Mesendoderm (in vitro differentiated cells): ENCODE data around the gene RREB1.
A peak's percentile ranks its signal among the peaks of the same experiment; 100 is the strongest.

ENCODE experiments used
- DNase-seq: peaks from one replicate; pipeline ENCODE4 v3.0.0; 2013
- H2AK5ac ChIP-seq: 2 replicates; pipeline ENCODE4 v1.6.1; 2013; ENCODE audit warnings: low read length, inconsistent platforms
- H2BK120ac ChIP-seq: 2 replicates; pipeline ENCODE4 v1.6.1; 2013; ENCODE audit warnings: low read depth, mild to moderate bottlenecking, low read length, moderate library complexity, mixed read lengths
- H2BK15ac ChIP-seq: replicated peaks from 2 replicates; pipeline ENCODE4 v1.6.1; 2013; ENCODE audit warnings: low read depth, mild to moderate bottlenecking, moderate library complexity
- H2BK5ac ChIP-seq: 2 replicates; pipeline ENCODE4 v1.6.1; 2013; ENCODE audit warnings: low read length, inconsistent platforms
- H3K18ac ChIP-seq: 2 replicates; pipeline ENCODE4 v1.6.1; 2013; ENCODE audit warnings: mild to moderate bottlenecking, low read length, mixed read lengths
- H3K23ac ChIP-seq: one replicate; pipeline ENCODE4 v1.6.1; 2013; ENCODE audit warnings: low read length
- H3K27ac ChIP-seq: 2 replicates; pipeline ENCODE4 v1.5.1; 2013; ENCODE audit warnings: low read depth, mild to moderate bottlenecking, inconsistent platforms, low read length, moderate library complexity
- H3K27me3 ChIP-seq: 2 replicates; pipeline ENCODE4 v1.6.1; 2013; ENCODE audit warnings: low read length, control low read depth, mild to moderate bottlenecking, inconsistent platforms; ENCODE audit not compliant: insufficient read depth, poor library complexity
- H3K36me3 ChIP-seq: 2 replicates; pipeline ENCODE4 v1.6.1; 2013; ENCODE audit warnings: low read length, inconsistent platforms; ENCODE audit not compliant: control insufficient read depth, insufficient read depth
- H3K4ac ChIP-seq: one replicate; pipeline ENCODE4 v1.6.1; 2013; ENCODE audit warnings: low read depth, mild to moderate bottlenecking, low read length, moderate library complexity
- H3K4me1 ChIP-seq: 2 replicates; pipeline ENCODE4 v1.6.1; 2013; ENCODE audit warnings: low read depth, low read length, inconsistent platforms; ENCODE audit not compliant: control insufficient read depth
- H3K4me2 ChIP-seq: 2 replicates; pipeline ENCODE4 v1.6.1; 2013; ENCODE audit warnings: low read length
- H3K4me3 ChIP-seq: 2 replicates; pipeline ENCODE4 v1.5.1; 2013; ENCODE audit warnings: mild to moderate bottlenecking, low read length
- H3K56ac ChIP-seq: one replicate; pipeline ENCODE4 v1.6.1; 2013; ENCODE audit warnings: low read length
- H3K79me1 ChIP-seq: 2 replicates; pipeline ENCODE4 v1.6.1; 2013; ENCODE audit warnings: low read length, inconsistent platforms
- H3K79me2 ChIP-seq: 2 replicates; pipeline ENCODE4 v1.6.1; 2013; ENCODE audit warnings: mild to moderate bottlenecking, low read length; ENCODE audit not compliant: control insufficient read depth, insufficient read depth
- H3K9ac ChIP-seq: 2 replicates; pipeline ENCODE4 v1.6.1; 2013; ENCODE audit warnings: low read length, inconsistent platforms
- H4K5ac ChIP-seq: one replicate; pipeline ENCODE4 v1.6.1; 2013; ENCODE audit warnings: low read length
- H4K8ac ChIP-seq: one replicate; pipeline ENCODE4 v1.6.1; 2013; ENCODE audit warnings: low read depth, mild to moderate bottlenecking, control low read depth, low read length, moderate library complexity
- WGBS: extraction: QIAGEN DNeasy Blood & Tissue Kit; methylation state at CpG from one replicate; pipeline ENCODE4 v1.1.7; 2013; ENCODE audit warnings: low lambda C conversion rate, missing lambda C conversion rate; ENCODE audit not compliant: insufficient coverage; ENCODE audit errors: extremely low coverage; 5-methylcytosine and 5-hydroxymethylcytosine counted together

RREB1 gene

GRCh38 chr6:7171733-7172132, 64.0 kb downstream of the RREB1 start:
- Histone ChIP-seq H2BK120ac (no peak overlapping the region), H3K4me2 (no peak overlapping the region), H3K23ac (no peak overlapping the region), H3K27ac (no peak overlapping the region), H3K56ac (peak overlapping the region; percentile 37), H2BK5ac (no peak overlapping the region), H3K4ac (no peak overlapping the region), H2BK15ac (no peak overlapping the region), H3K36me3 (no peaks in the 10 kb centered on the region), H4K8ac (no peak overlapping the region), H3K9ac (no peak overlapping the region), H3K18ac (peak overlapping the region; percentile 25), H2AK5ac (peak overlapping the region; percentile 54), H3K27me3 (no peaks in the 10 kb centered on the region), H3K4me3 (no peak overlapping the region), H3K79me1 (peaks cover 38% of the 10 kb centered on the region), H3K79me2 (peaks cover 48% of the 10 kb centered on the region), H3K4me1 (peaks cover 30% of the 10 kb centered on the region), H4K5ac (no peak overlapping the region)
- WGBS, result no CpG with 5 or more reads among the region's 5 CpGs
- DNase-seq, result no peak

GRCh38 chr6:7172649-7173048, 64.9 kb downstream of the RREB1 start:
- WGBS, result no CpG with 5 or more reads among the region's 7 CpGs

GRCh38 chr6:7173843-7174503, 66.2 kb downstream of the RREB1 start:
- Histone ChIP-seq H4K5ac (no peak overlapping the region), H3K9ac (peak overlapping the region; percentile 41), H2BK5ac (peak overlapping the region; percentile 75), H4K8ac (no peak overlapping the region), H3K27me3 (no peaks in the 10 kb centered on the region), H3K36me3 (no peaks in the 10 kb centered on the region), H3K4ac (no peak overlapping the region), H2AK5ac (no peak overlapping the region), H3K4me1 (peaks cover 26% of the 10 kb centered on the region), H3K27ac (peak overlapping the region; percentile 84), H3K79me2 (peaks cover 38% of the 10 kb centered on the region), H2BK15ac (no peak overlapping the region), H2BK120ac (no peak overlapping the region), H3K56ac (peak overlapping the region; percentile 67), H3K4me2 (peak overlapping the region; percentile 43), H3K4me3 (no peak overlapping the region), H3K79me1 (peaks cover 31% of the 10 kb centered on the region), H3K18ac (peak overlapping the region; percentile 88), H3K23ac (no peak overlapping the region)
- no CpG with 5 or more reads among the region's 9 CpGs for WGBS
- DNase-seq, result peak; percentile 97

More at GRCh38 chr6:7172649-7173048, 64.9 kb downstream of the RREB1 start:
- Histone ChIP-seq H3K4me3 (no peak overlapping the region), H3K18ac (peak overlapping the region; percentile 88), H3K36me3 (no peaks in the 10 kb centered on the region), H3K79me2 (peaks cover 42% of the 10 kb centered on the region), H3K79me1 (peaks cover 33% of the 10 kb centered on the region), H3K23ac (no peak overlapping the region), H3K9ac (no peak overlapping the region), H3K4me2 (no peak overlapping the region), H3K4ac (no peak overlapping the region), H3K27ac (no peak overlapping the region), H2BK120ac (no peak overlapping the region), H4K5ac (no peak overlapping the region), H3K4me1 (peaks cover 29% of the 10 kb centered on the region), H2BK5ac (peak overlapping the region; percentile 39), H2BK15ac (no peak overlapping the region), H3K27me3 (no peaks in the 10 kb centered on the region), H4K8ac (no peak overlapping the region), H3K56ac (peak overlapping the region; percentile 1), H2AK5ac (no peak overlapping the region)
- DNase-seq, result no peak

GRCh38 chr6:7175462-7175861, 67.7 kb downstream of the RREB1 start:
- no peak overlapping the region for H4K8ac ChIP-seq
- H3K36me3 ChIP-seq, result no peaks in the 10 kb centered on the region
- H3K27me3 ChIP-seq, result no peaks in the 10 kb centered on the region
- peak overlapping the region; percentile 85 for H3K4ac ChIP-seq
- no peak overlapping the region for H2BK5ac ChIP-seq
- H3K4me1 ChIP-seq, result peaks cover 17% of the 10 kb centered on the region
- H3K4me3 ChIP-seq, result no peak overlapping the region
- no peak overlapping the region for H3K4me2 ChIP-seq
- H2BK120ac ChIP-seq, result no peak overlapping the region
- no peak overlapping the region for H3K27ac ChIP-seq
- H4K5ac ChIP-seq, result no peak overlapping the region
- peak overlapping the region; percentile 83 for H3K23ac ChIP-seq
- H3K79me1 ChIP-seq, result peaks cover 28% of the 10 kb centered on the region
- no CpG with 5 or more reads among the region's 5 CpGs for WGBS
- H3K18ac ChIP-seq, result peak overlapping the region; percentile 61
- H2BK15ac ChIP-seq, result no peak overlapping the region
- no peak overlapping the region for H2AK5ac ChIP-seq
- H3K9ac ChIP-seq, result no peak overlapping the region
- H3K79me2 ChIP-seq, result peaks cover 30% of the 10 kb centered on the region
- no peak for DNase-seq
- H3K56ac ChIP-seq, result peak overlapping the region; percentile 35

- no peak overlapping the region for H3K18ac ChIP-seq
- no peak overlapping the region for H3K4ac ChIP-seq
- H4K5ac ChIP-seq, result no peak overlapping the region
- no peak overlapping the region for H3K56ac ChIP-seq
- H2BK5ac ChIP-seq, result no peak overlapping the region
- peaks cover 12% of the 10 kb centered on the region for H3K4me1 ChIP-seq
- H3K27ac ChIP-seq, result no peak overlapping the region
- H3K9ac ChIP-seq, result no peak overlapping the region
- no CpG with 5 or more reads among the region's 5 CpGs for WGBS
- no peaks in the 10 kb centered on the region for H3K27me3 ChIP-seq
- H3K4me2 ChIP-seq, result no peak overlapping the region
- H2BK15ac ChIP-seq, result no peak overlapping the region
- no peaks in the 10 kb centered on the region for H3K36me3 ChIP-seq
- peak; percentile 83 for DNase-seq
- H2BK120ac ChIP-seq, result no peak overlapping the region
- no peak overlapping the region for H3K4me3 ChIP-seq
- H2AK5ac ChIP-seq, result no peak overlapping the region
- peaks cover 22% of the 10 kb centered on the region for H3K79me2 ChIP-seq
- peaks cover 22% of the 10 kb centered on the region for H3K79me1 ChIP-seq
- no peak overlapping the region for H3K23ac ChIP-seq
- no peak overlapping the region for H4K8ac ChIP-seq
Measured at GRCh38 chr6:7176208-7176607, 68.4 kb downstream of the RREB1 start.

- Histone ChIP-seq H2BK5ac (no peak overlapping the region), H3K9ac (no peak overlapping the region), H3K4me3 (no peak overlapping the region), H3K27ac (no peak overlapping the region), H3K36me3 (no peaks in the 10 kb centered on the region), H3K4ac (no peak overlapping the region), H4K8ac (no peak overlapping the region), H3K23ac (no peak overlapping the region), H3K79me1 (peaks cover 19% of the 10 kb centered on the region), H2BK120ac (no peak overlapping the region), H2BK15ac (no peak overlapping the region), H2AK5ac (no peak overlapping the region), H3K27me3 (no peaks in the 10 kb centered on the region), H3K18ac (no peak overlapping the region), H3K79me2 (peaks cover 8% of the 10 kb centered on the region), H4K5ac (no peak overlapping the region), H3K4me2 (no peak overlapping the region), H3K56ac (no peak overlapping the region), H3K4me1 (peaks cover 10% of the 10 kb centered on the region)
- DNase-seq, result no peak
- no CpG with 5 or more reads among the region's 4 CpGs for WGBS
Measured at GRCh38 chr6:7178280-7178679, 70.5 kb downstream of the RREB1 start.
